ENCODE results near the gene SMG7. TPM values are rescaled to one million over a fixed set of nuclear protein-coding genes. Genes with fewer than 3 reads are reported as not detected.

SMG7 gene
- total and polyA plus RNA-seq, 2 donors = 13.4 to 22.9 TPM

Other genes starting within 250 kb of the SMG7 start
- 0.28 TPM for gene NMNAT2, start 54.1 kb upstream of the SMG7 start, total RNA-seq
- gene NMNAT2, start 54.1 kb upstream of the SMG7 start, polyA plus RNA-seq = 0.23 TPM
- 11.9 TPM for gene NCF2, start 118.0 kb downstream of the SMG7 start, total RNA-seq
- 13.3 TPM for gene NCF2, start 118.0 kb downstream of the SMG7 start, polyA plus RNA-seq
- 330 TPM for gene ARPC5, start 163.3 kb downstream of the SMG7 start, total RNA-seq
- gene ARPC5, start 163.3 kb downstream of the SMG7 start, polyA plus RNA-seq = 250 TPM
- gene APOBEC4, start 180.8 kb downstream of the SMG7 start, total RNA-seq = not detected
- 0.02 TPM for gene APOBEC4, start 180.8 kb downstream of the SMG7 start, polyA plus RNA-seq

Data from thymus (tissue), 2 donors.